GM03348 (cell line): ENCODE data around the gene RCE1.

Experiments
- DNase-seq: peaks from one replicate; pipeline ENCODE4 v3.0.0; 2012; ENCODE audit warnings: low spot score

RCE1 gene

DNA sequence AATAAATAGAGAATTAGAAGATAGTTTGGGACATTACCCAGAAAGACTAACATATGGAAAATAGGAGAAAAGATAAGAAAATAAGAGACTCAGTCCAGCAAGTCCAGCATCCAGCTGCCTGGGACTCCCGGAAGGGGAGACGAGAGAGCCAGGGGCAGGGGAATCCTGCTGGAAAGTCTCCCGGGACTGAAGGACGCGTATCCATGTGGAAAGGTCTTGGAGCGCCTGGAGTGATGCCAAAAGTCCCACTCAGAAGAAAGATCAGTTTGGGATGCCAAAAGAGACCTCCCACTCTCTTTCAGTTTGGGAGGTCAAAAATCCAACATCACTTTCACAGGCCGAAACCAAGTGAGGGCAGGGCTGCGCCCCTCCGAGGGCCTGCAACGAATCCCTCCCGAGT lies 44.3 kb downstream of the RCE1 start:
- DNase-seq = no peak

DNA sequence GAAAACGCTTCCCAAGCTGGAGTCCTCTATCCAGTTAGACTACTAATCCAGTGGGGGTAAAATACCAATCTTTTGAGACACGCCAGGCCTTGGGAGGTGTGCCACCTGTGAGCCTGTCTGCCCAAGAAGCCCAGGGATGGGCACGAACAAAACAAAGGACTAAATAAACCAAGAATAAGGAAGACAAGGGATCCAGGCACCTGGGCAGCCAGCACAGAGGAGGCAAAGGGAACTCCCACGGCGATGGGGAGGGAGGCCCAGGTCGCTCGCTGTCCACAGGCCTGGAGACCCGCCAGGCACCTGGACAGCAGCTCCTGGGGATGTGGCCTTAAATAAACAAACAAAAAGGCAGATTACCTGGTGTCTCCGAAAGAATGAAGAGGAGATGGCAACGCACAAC lies 45.0 kb downstream of the RCE1 start:
- DNase-seq = no peak

DNA sequence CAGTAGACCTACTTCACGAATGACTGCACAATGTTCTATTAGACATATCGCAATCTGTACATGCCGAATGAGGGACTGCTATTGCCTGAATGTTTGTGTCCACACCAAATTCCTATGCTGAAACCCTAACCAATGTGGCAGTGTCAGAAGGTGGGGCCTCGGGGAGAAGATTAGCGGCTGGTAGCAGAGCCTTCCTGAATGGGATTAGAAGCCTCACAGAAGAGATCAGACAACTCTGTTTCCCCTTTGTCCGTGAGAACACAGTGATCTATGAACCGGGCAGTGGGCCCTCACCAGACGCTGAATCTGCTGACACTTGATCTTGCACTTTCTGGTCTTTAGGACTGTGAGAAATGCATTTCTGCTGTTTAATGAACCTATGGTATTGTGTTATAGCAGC lies 46.7 kb downstream of the RCE1 start:
- no peak for DNase-seq

- DNase-seq = peak; percentile 85
These were observed 48.8 kb downstream of the RCE1 start for GRCh38 chr11:66891851-66892660.

DNA sequence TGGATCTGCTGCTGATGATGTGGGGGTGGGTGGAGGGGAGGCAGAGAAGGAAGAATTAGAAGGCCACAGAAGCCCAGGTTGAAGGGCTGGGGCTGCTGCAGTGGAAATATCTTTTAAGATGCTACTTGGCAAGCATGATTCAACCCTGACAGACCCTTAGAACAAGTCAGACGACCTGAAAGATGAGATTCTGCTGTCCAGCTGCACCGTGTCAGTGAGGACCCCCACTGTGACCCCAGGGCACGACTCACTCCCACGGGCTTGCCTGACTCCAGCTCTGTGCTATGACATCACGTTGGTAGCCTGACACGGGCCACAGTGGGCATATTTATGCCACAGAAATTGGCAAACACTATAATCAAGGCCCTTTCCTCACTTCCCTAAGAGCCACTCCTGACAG lies 49.7 kb downstream of the RCE1 start:
- no peak for DNase-seq

GRCh38 chr11:66894141-66894540 lies 50.9 kb downstream of the RCE1 start:
- DNase-seq = no peak
